Activated CD4-positive, alpha-beta T cell treated with anti-CD3 and anti-CD28 coated beads, Interleukin-2, amount 50 U/mL, for 16 hours (primary cell): ENCODE measurements around the gene XYLT2.
"Not testable (repeated sequence)": the region's sequence is repeated elsewhere in the genome, so short reads cannot be mapped to it uniquely, and the experiment has no call there.

ENCODE experiments used
- DNase-seq: peaks from one replicate; pipeline ENCODE4 v3.0.0-alpha.2; 2020

The XYLT2 gene

GRCh38 chr17:50322271-50322670 lies 23.7 kb upstream of the XYLT2 start:
- no peak for DNase-seq

GRCh38 chr17:50323060-50323459 lies 22.9 kb upstream of the XYLT2 start:
- DNase-seq: no peak

GRCh38 chr17:50325906-50326305 lies 20.0 kb upstream of the XYLT2 start:
- no peak for DNase-seq

- DNase-seq: peak; percentile 30
These were observed 19.0 kb upstream of the XYLT2 start for GRCh38 chr17:50326831-50327364.

- DNase-seq: no peak
These were observed 17.3 kb upstream of the XYLT2 start for GRCh38 chr17:50328363-50329325.

GRCh38 chr17:50329716-50330115 lies 16.2 kb upstream of the XYLT2 start:
- DNase-seq: no peak

- no peak for DNase-seq
These were observed 15.7 kb upstream of the XYLT2 start for GRCh38 chr17:50330151-50330775.

GRCh38 chr17:50331085-50331791 lies 14.7 kb upstream of the XYLT2 start:
- DNase-seq: peak; percentile 45

GRCh38 chr17:50332196-50332595 lies 13.7 kb upstream of the XYLT2 start:
- no peak for DNase-seq

- not testable (repeated sequence) for DNase-seq
These were observed 12.5 kb upstream of the XYLT2 start for GRCh38 chr17:50333291-50334057.

- DNase-seq: no peak
These were observed 8.0 kb upstream of the XYLT2 start for GRCh38 chr17:50337956-50338355.

GRCh38 chr17:50338645-50339044 lies 7.3 kb upstream of the XYLT2 start:
- no peak for DNase-seq

GRCh38 chr17:50339381-50339780 lies 6.5 kb upstream of the XYLT2 start:
- no peak for DNase-seq

GRCh38 chr17:50344731-50345365 lies 1.1 kb upstream of the XYLT2 start:
- no peak for DNase-seq

- DNase-seq: peak; percentile 46
These were observed 589 bp downstream of the XYLT2 start for GRCh38 chr17:50346313-50347116.

- no peak for DNase-seq
These were observed 1.4 kb downstream of the XYLT2 start for GRCh38 chr17:50347117-50347893.

- no peak for DNase-seq
These were observed 2.0 kb downstream of the XYLT2 start for GRCh38 chr17:50347894-50348291.

- no peak for DNase-seq
These were observed 2.8 kb downstream of the XYLT2 start for GRCh38 chr17:50348522-50349242.

- no peak for DNase-seq
These were observed 3.3 kb downstream of the XYLT2 start for GRCh38 chr17:50349243-50349600.

GRCh38 chr17:50350733-50351132 lies 4.8 kb downstream of the XYLT2 start:
- DNase-seq: no peak
